ENCODE measurements around the gene ZRSR2. TPM values are rescaled to one million over a fixed set of nuclear protein-coding genes. Genes with fewer than 3 reads are reported as not detected.

The ZRSR2 gene
- polyA plus RNA-seq, 1 of the 3 experiments (the other 2 are of a cell fraction), result 14.3 TPM

- Histone ChIP-seq H2AFZ (ENCODE audit: low read depth) (peak overlapping the region; percentile 61), H3K79me2 (ENCODE audit: insufficient read depth) (peaks cover 13% of the 10 kb centered on the region; the same call in 1 of the 2 replicates), H3K4me3 (ENCODE audit: low read depth in 2 of 2, low read length in 1 of 2) (peak overlapping the region; percentile 78 to 79), H3F3A (replicated peaks; ENCODE audit: insufficient read depth) (peaks cover 16% of the 10 kb centered on the region), H3K27me3 (ENCODE audit: insufficient read depth) (no peaks in the 10 kb centered on the region; the same call in 1 of the 2 replicates), H3K9me3 (no peaks in the 10 kb centered on the region), H3K4me1 (ENCODE audit: control insufficient read depth in 1 of 2, insufficient read depth in 2 of 2, low read depth in 1 of 2, low read length in 1 of 2) (peaks cover 9% of the 10 kb centered on the region in 2 experiments; a peak in 2 of 4 replicates), H4K20me1 (ENCODE audit: insufficient read depth) (no peaks in the 10 kb centered on the region), H3K9ac (peak overlapping the region; percentile 62), H3K27ac (ENCODE audit: low read depth in 2 of 2, low read length in 1 of 2) (peak overlapping the region; percentile 17 to 81; a peak in 3 of 4 replicates), H3K9me2 (no peaks in the 10 kb centered on the region), H3K4me2 (peak overlapping the region; percentile 82), H3K36me3 (replicated peaks in 1 of 2; ENCODE audit: control insufficient read depth in 1 of 2, insufficient read depth in 2 of 2, low read length in 1 of 2) (peaks cover 0 to 2% of the 10 kb centered on the region in 2 experiments)
- WGBS (ENCODE audit: low lambda C conversion rate), result 0% methylated on average over 5 of the region's 65 CpGs
- DNase-seq, result peak; percentile 85
- ChIA-PET CTCF (no interaction called here), POLR2A (interaction anchor here (1.1 to 1.2 kb wide), 2 partner anchors 11 to 858 kb away, joined by 3 to 5 read pairs; partner anchors contain the start of gene CTPS2)
- 0 out of 2 replicates have a peak, but pooled peaks have one; percentile 16 for TF ChIP-seq FOXJ3 (CRISPR knock-in tag; IDR thresholded peaks at IDR 0.05)
- peak; percentile 27; the same call in 1 of the 2 replicates for TF ChIP-seq SMC3 (IDR thresholded peaks at IDR 0.05; ENCODE audit: low read depth, low read length)
- TF ChIP-seq NFIC (IDR thresholded peaks at IDR 0.05; ENCODE audit: borderline replicate concordance), result no peak
- TF ChIP-seq USF2 (IDR thresholded peaks at IDR 0.05; ENCODE audit: borderline replicate concordance, low read depth, low read length), result no peak
- TF ChIP-seq, protein P1, sequence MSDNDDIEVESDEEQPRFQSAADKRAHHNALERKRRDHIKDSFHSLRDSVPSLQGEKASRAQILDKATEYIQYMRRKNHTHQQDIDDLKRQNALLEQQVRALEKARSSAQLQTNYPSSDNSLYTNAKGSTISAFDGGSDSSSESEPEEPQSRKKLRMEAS (IDR thresholded peaks at IDR 0.05; ENCODE audit: low read depth), result peak; percentile 40; the same call in 1 of the 2 replicates
- peak; percentile 70 for TF ChIP-seq MXI1 (IDR thresholded peaks at IDR 0.05; ENCODE audit: low read depth, low read length)
- TF ChIP-seq, protein P2, sequence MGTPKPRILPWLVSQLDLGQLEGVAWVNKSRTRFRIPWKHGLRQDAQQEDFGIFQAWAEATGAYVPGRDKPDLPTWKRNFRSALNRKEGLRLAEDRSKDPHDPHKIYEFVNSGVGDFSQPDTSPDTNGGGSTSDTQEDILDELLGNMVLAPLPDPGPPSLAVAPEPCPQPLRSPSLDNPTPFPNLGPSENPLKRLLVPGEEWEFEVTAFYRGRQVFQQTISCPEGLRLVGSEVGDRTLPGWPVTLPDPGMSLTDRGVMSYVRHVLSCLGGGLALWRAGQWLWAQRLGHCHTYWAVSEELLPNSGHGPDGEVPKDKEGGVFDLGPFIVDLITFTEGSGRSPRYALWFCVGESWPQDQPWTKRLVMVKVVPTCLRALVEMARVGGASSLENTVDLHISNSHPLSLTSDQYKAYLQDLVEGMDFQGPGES (IDR thresholded peaks at IDR 0.05; ENCODE audit: low read depth, low read length), result no peak
- TF ChIP-seq RFX5 (IDR thresholded peaks at IDR 0.05; ENCODE audit: low read length), result no peak
- peak; percentile 36; the same call in 1 of the 2 replicates for TF ChIP-seq CTCF (IDR thresholded peaks at IDR 0.05)
- TF ChIP-seq, protein P3, sequence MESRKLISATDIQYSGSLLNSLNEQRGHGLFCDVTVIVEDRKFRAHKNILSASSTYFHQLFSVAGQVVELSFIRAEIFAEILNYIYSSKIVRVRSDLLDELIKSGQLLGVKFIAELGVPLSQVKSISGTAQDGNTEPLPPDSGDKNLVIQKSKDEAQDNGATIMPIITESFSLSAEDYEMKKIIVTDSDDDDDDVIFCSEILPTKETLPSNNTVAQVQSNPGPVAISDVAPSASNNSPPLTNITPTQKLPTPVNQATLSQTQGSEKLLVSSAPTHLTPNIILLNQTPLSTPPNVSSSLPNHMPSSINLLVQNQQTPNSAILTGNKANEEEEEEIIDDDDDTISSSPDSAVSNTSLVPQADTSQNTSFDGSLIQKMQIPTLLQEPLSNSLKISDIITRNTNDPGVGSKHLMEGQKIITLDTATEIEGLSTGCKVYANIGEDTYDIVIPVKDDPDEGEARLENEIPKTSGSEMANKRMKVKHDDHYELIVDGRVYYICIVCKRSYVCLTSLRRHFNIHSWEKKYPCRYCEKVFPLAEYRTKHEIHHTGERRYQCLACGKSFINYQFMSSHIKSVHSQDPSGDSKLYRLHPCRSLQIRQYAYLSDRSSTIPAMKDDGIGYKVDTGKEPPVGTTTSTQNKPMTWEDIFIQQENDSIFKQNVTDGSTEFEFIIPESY (IDR thresholded peaks at IDR 0.05; ENCODE audit: borderline replicate concordance, low read depth), result no peak
- no peak for TF ChIP-seq SIN3A (IDR thresholded peaks at IDR 0.05; ENCODE audit: borderline replicate concordance, low read depth, low read length)
- TF ChIP-seq TEAD4 (IDR thresholded peaks at IDR 0.05; ENCODE audit: borderline replicate concordance, insufficient read depth), result no peak
- TF ChIP-seq USF1 (IDR thresholded peaks at IDR 0.05; ENCODE audit: borderline replicate concordance, low read depth), result no peak
- TF ChIP-seq MEF2A (IDR thresholded peaks at IDR 0.05; ENCODE audit: borderline replicate concordance, low read depth), result no peak
- TF ChIP-seq JUND (IDR thresholded peaks at IDR 0.05), result no peak
- TF ChIP-seq, protein P4, sequence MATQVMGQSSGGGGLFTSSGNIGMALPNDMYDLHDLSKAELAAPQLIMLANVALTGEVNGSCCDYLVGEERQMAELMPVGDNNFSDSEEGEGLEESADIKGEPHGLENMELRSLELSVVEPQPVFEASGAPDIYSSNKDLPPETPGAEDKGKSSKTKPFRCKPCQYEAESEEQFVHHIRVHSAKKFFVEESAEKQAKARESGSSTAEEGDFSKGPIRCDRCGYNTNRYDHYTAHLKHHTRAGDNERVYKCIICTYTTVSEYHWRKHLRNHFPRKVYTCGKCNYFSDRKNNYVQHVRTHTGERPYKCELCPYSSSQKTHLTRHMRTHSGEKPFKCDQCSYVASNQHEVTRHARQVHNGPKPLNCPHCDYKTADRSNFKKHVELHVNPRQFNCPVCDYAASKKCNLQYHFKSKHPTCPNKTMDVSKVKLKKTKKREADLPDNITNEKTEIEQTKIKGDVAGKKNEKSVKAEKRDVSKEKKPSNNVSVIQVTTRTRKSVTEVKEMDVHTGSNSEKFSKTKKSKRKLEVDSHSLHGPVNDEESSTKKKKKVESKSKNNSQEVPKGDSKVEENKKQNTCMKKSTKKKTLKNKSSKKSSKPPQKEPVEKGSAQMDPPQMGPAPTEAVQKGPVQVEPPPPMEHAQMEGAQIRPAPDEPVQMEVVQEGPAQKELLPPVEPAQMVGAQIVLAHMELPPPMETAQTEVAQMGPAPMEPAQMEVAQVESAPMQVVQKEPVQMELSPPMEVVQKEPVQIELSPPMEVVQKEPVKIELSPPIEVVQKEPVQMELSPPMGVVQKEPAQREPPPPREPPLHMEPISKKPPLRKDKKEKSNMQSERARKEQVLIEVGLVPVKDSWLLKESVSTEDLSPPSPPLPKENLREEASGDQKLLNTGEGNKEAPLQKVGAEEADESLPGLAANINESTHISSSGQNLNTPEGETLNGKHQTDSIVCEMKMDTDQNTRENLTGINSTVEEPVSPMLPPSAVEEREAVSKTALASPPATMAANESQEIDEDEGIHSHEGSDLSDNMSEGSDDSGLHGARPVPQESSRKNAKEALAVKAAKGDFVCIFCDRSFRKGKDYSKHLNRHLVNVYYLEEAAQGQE (IDR thresholded peaks at IDR 0.05; ENCODE audit: low read depth, low read length), result no peak
- TF ChIP-seq RAD21 (IDR thresholded peaks at IDR 0.05; ENCODE audit: low read length), result peak; percentile 38; the same call in 1 of the 2 replicates
- TF ChIP-seq GATA2 (CRISPR knock-in tag; IDR thresholded peaks at IDR 0.05), result no peak
- TF ChIP-seq RXRA (IDR thresholded peaks at IDR 0.05; ENCODE audit: borderline replicate concordance, low read depth), result no peak
These were observed 63.9 kb downstream of the ZRSR2 start for GRCh38 chrX:15854080-15854655.
